ENCODE results near the gene ROS1. TPM values are rescaled to one million over a fixed set of nuclear protein-coding genes. Genes with fewer than 3 reads are reported as not detected.
"Not testable (repeated sequence)": the region's sequence is repeated elsewhere in the genome, so short reads cannot be mapped to it uniquely, and the experiment has no call there.

The ROS1 gene
- total RNA-seq, 6 experiments from 2014 or later: 0.05 to 0.14 (median 0.07) TPM

- no peak for DNase-seq
- no peak for TF ChIP-seq CTCF (IDR thresholded peaks at IDR 0.05)
- Mint-ChIP-seq H3K27ac (peak overlapping the region; percentile 36), H3K4me3 (peak overlapping the region; percentile 67; the same call in 1 of the 2 replicates), H3K9me3 (no peaks in the 10 kb centered on the region), H3K27me3 (ENCODE audit: insufficient read depth) (no peaks in the 10 kb centered on the region; the same call in 1 of the 2 replicates), H3K36me3 (ENCODE audit: low read depth) (peaks cover 10% of the 10 kb centered on the region), H3K4me1 (ENCODE audit: low read depth) (peaks cover 76% of the 10 kb centered on the region)
These were observed 22.3 kb upstream of the ROS1 start for GRCh38 chr6:117448011-117448410.

- no peak for TF ChIP-seq CTCF (IDR thresholded peaks at IDR 0.05)
- no peaks in the 10 kb centered on the region; the same call in 1 of the 2 replicates for H3K27me3 Mint-ChIP-seq (ENCODE audit: insufficient read depth)
- no peak overlapping the region for H3K4me3 Mint-ChIP-seq
- H3K4me1 Mint-ChIP-seq (ENCODE audit: low read depth): peaks cover 84% of the 10 kb centered on the region
- no peak for DNase-seq
- peak overlapping the region; percentile 11; the same call in 1 of the 2 replicates for H3K27ac Mint-ChIP-seq
- no peaks in the 10 kb centered on the region for H3K9me3 Mint-ChIP-seq
- H3K36me3 Mint-ChIP-seq (ENCODE audit: low read depth): peaks cover 10% of the 10 kb centered on the region
These were observed 21.1 kb upstream of the ROS1 start for GRCh38 chr6:117446861-117447260.

- Mint-ChIP-seq H3K4me1 (ENCODE audit: low read depth) (peaks cover 84% of the 10 kb centered on the region), H3K36me3 (ENCODE audit: low read depth) (peaks cover 13% of the 10 kb centered on the region), H3K27ac (no peak overlapping the region), H3K9me3 (peaks cover 9% of the 10 kb centered on the region), H3K4me3 (no peak overlapping the region), H3K27me3 (ENCODE audit: insufficient read depth) (no peaks in the 10 kb centered on the region; the same call in 1 of the 2 replicates)
- DNase-seq: no peak
- no peak for TF ChIP-seq CTCF (IDR thresholded peaks at IDR 0.05)
These were observed 18.9 kb upstream of the ROS1 start for GRCh38 chr6:117444600-117444999.

- H3K4me3 Mint-ChIP-seq: peak overlapping the region; percentile 80; the same call in 1 of the 2 replicates
These were observed 16.6 kb upstream of the ROS1 start for GRCh38 chr6:117442313-117442712.

GRCh38 chr6:117441824-117442264 is 16.1 kb upstream of the ROS1 start:
- H3K36me3 Mint-ChIP-seq (ENCODE audit: low read depth): peaks cover 21% of the 10 kb centered on the region
- peak overlapping the region; percentile 86 for H3K27ac Mint-ChIP-seq
- peak overlapping the region; percentile 80 for H3K4me3 Mint-ChIP-seq
- DNase-seq: no peak
- peaks cover 19% of the 10 kb centered on the region for H3K9me3 Mint-ChIP-seq
- no peak for TF ChIP-seq CTCF (IDR thresholded peaks at IDR 0.05)
- no peaks in the 10 kb centered on the region; the same call in 1 of the 2 replicates for H3K27me3 Mint-ChIP-seq (ENCODE audit: insufficient read depth)
- H3K4me1 Mint-ChIP-seq (ENCODE audit: low read depth): peaks cover 68% of the 10 kb centered on the region

More at GRCh38 chr6:117442313-117442712, 16.6 kb upstream of the ROS1 start:
- H3K27me3 Mint-ChIP-seq (ENCODE audit: insufficient read depth); DNase-seq: not testable (repeated sequence)
- Mint-ChIP-seq H3K4me1 (ENCODE audit: low read depth) (peaks cover 72% of the 10 kb centered on the region), H3K27ac (peak overlapping the region; percentile 86), H3K9me3 (peaks cover 19% of the 10 kb centered on the region), H3K36me3 (ENCODE audit: low read depth) (peaks cover 23% of the 10 kb centered on the region)

GRCh38 chr6:117440706-117441525 is 15.2 kb upstream of the ROS1 start:
- H3K27me3 Mint-ChIP-seq (ENCODE audit: insufficient read depth): no peaks in the 10 kb centered on the region; the same call in 1 of the 2 replicates
- TF ChIP-seq CTCF (IDR thresholded peaks at IDR 0.05): no peak
- peak overlapping the region; percentile 80 for H3K4me3 Mint-ChIP-seq
- H3K4me1 Mint-ChIP-seq (ENCODE audit: low read depth): peaks cover 63% of the 10 kb centered on the region
- H3K36me3 Mint-ChIP-seq (ENCODE audit: low read depth): peaks cover 17% of the 10 kb centered on the region
- peak overlapping the region; percentile 86 for H3K27ac Mint-ChIP-seq
- peaks cover 19% of the 10 kb centered on the region for H3K9me3 Mint-ChIP-seq
- DNase-seq: peak; percentile 100

Measured in HFFc6 (cell line).